Esophagus squamous epithelium (tissue), 5 donors: ENCODE results near the gene S1PR3. TPM values are rescaled to one million over a fixed set of nuclear protein-coding genes. Genes with fewer than 3 reads are reported as not detected.

Experiments used
- DNase-seq: peaks from one replicate; lab custom pipeline; 2025; lab: John Stamatoyannopoulos, UW
- H3K27ac ChIP-seq, 4 donors: fragments of 200-600 bp; sonication (generic); one replicate each; pipeline ENCODE4 v1.5.1; 2016 to 2019; ENCODE audit warnings: mild to moderate bottlenecking in 1 of 4
- H3K27me3 ChIP-seq, 4 donors: fragments of 200-600 bp; sonication (generic); 1 replicate in 3 of 4; 2 replicates in 1 of 4; pipeline versions ENCODE4 v1.5.1 to v1.6.0; 2017 to 2021; ENCODE audit warnings: antibody characterized with exemption in 1 of 4
- H3K36me3 ChIP-seq, 3 donors: fragments of 200-600 bp; sonication (generic); one replicate each; pipeline ENCODE4 v1.5.1; 2016 to 2019
- H3K4me1 ChIP-seq, 3 donors: fragments of 200-600 bp; sonication (generic); one replicate each; pipeline ENCODE4 v1.5.1; 2017 to 2019
- H3K4me3 ChIP-seq, 4 donors: fragments of 200-600 bp; sonication (generic); 1 replicate in 3 of 4; 2 replicates in 1 of 4; pipeline ENCODE4 v1.5.1; 2016 to 2019; ENCODE audit warnings: mild to moderate bottlenecking in 2 of 4, moderate library complexity in 1 of 4
- H3K9me3 ChIP-seq, 3 donors: fragments of 200-600 bp; sonication (generic); one replicate each; pipeline ENCODE4 v1.5.1; 2016 to 2019
- CTCF ChIP-seq, 6 experiments: fragments of 450-650 bp in 4 of 6; fragments of 200-600 bp in 2 of 6; sonication (generic) in 2 of 6; IDR thresholded peaks; one replicate each; pipeline ENCODE4 v1.5.1; 2016 to 2019; ENCODE audit warnings: antibody characterized with exemption in 6 of 6, mild to moderate bottlenecking in 4 of 6, moderate library complexity in 4 of 6
- POLR2A ChIP-seq, 4 donors: fragments of 450-650 bp; IDR thresholded peaks; one replicate each; pipeline ENCODE4 v1.6.1; 2017; ENCODE audit warnings: antibody characterized with exemption in 4 of 4, mild to moderate bottlenecking in 4 of 4, moderate library complexity in 3 of 4
- WGBS, 2 donors: methylation state at CpG; one replicate each; pipeline ENCODE4 v1.1.5; 2018; 5-methylcytosine and 5-hydroxymethylcytosine counted together
- intact Hi-C: fragments of 100-400 bp; cut with DNase I; formaldehyde crosslinking; loops from one replicate; pipeline ENCODE4 v1.15.0; 2022
- total RNA-seq, 4 donors: library from RNA; depleted of rRNA; stranded (reverse); fragments of >200 nt; gene quantifications; one replicate each; pipeline ENCODE4 v1.1.0, GENCODE V29; 2016
- donor health status: DM: yes; HTN: yes; CAD: no.

The S1PR3 gene
- total RNA-seq, 4 donors from 2014 or later, result 1.3 to 14.3 (median 6.8) TPM

DNA sequence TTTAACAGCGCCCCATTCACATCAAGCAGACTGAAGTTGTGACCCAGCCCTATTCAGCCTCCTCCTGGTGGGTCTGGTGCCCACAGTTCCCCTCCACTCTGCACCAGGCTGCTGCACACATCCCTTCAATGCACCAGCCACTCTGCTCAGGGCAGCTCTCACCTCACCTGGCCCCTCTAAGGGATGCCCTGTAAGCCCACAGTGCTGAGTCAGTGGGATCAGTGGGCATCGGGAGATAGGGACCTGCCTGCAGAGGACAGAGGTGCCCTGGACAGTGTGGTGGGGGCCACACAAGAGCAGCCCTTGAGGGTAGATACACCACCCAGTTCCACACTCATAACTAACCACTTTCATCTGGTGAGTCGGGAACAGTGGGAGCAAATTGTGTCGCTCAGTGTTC is 38.3 kb upstream of the S1PR3 start:
- peaks cover 0 to 13% (median 0%) of the 10 kb centered on the region in 4 donors for H3K27me3 ChIP-seq
- H3K4me1 ChIP-seq, result peaks cover 10 to 48% (median 33%) of the 10 kb centered on the region in 3 donors
- no peak for TF ChIP-seq CTCF (IDR thresholded peaks at IDR 0.05)
- no peak for TF ChIP-seq POLR2A (IDR thresholded peaks at IDR 0.05)
- intact Hi-C loops, result no loop called here
- H3K4me3 ChIP-seq, result no peak overlapping the region
- H3K27ac ChIP-seq, result peak overlapping the region in 3 of 4 donors; percentile 10 to 57 (median 36)
- DNase-seq, result no peak
- WGBS, 2 donors, result 78 to 85% methylated on average over 3 to 4 of the region's 4 CpGs
- no peaks in the 10 kb centered on the region for H3K9me3 ChIP-seq
- H3K36me3 ChIP-seq, result no peaks in the 10 kb centered on the region

DNA sequence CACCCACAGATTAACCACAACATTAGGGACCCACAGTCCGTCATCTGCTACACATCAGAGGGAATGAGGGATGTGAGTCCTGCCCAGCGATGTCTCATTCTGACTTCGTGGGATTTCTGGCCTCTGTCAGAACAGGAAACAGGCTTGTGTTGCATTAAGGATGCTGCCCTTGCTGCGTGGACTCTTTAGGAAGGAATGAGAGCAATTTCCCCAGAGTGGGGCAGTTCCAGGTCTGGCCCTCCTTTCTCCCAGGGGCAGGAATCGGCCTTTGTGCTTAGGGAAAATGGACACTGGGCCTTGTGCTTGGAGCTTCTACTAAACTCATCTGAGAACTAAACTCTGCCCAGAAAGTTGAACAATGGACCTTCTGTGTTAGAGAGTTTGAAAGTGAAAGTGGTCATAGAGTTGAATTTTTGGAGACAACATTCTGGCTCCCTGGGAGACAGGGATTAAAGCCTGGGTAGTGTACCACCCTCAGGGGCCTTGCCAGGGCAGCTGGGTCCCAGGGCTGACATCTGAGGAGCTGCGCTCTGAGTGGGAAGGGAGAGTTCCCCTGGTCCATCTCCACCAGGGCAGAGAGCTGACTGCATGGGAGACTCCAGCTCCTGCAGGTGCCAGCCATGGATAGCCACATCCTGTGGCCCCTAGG is 37.8 kb upstream of the S1PR3 start:
- Histone ChIP-seq H3K4me3 (no peak overlapping the region), H3K36me3 (no peaks in the 10 kb centered on the region), H3K27me3 (peaks cover 0 to 15% (median 0%) of the 10 kb centered on the region in 4 donors), H3K9me3 (no peaks in the 10 kb centered on the region), H3K27ac (peak overlapping the region in 3 of 4 donors; percentile 10 to 57 (median 36)), H3K4me1 (peaks cover 10 to 42% (median 33%) of the 10 kb centered on the region in 3 donors)
- WGBS, 2 donors, result 56 to 62% methylated on average over 5 of the region's 6 CpGs
- TF ChIP-seq CTCF (IDR thresholded peaks at IDR 0.05) (no peak), POLR2A (IDR thresholded peaks at IDR 0.05) (no peak)
- DNase-seq, result no peak
- intact Hi-C loops, result no loop called here

GRCh38 chr9:88954066-88954465 is 37.2 kb upstream of the S1PR3 start:
- Histone ChIP-seq H3K27ac (peak overlapping the region in 2 of 4 donors; percentile 36 to 57), H3K4me1 (peaks cover 10 to 39% (median 33%) of the 10 kb centered on the region in 3 donors), H3K36me3 (no peaks in the 10 kb centered on the region), H3K9me3 (no peaks in the 10 kb centered on the region), H3K4me3 (no peak overlapping the region), H3K27me3 (peaks cover 0 to 15% (median 0%) of the 10 kb centered on the region in 4 donors)
- TF ChIP-seq CTCF (IDR thresholded peaks at IDR 0.05) (no peak), POLR2A (IDR thresholded peaks at IDR 0.05) (no peak)
- intact Hi-C loops, result no loop called here
- WGBS, 2 donors, result 20 to 52% methylated on average over 1 to 2 of the region's 2 CpGs
- DNase-seq, result no peak

GRCh38 chr9:88957526-88957925 is 33.7 kb upstream of the S1PR3 start:
- WGBS, 2 donors, result 34 to 57% methylated on average over 2 to 3 of the region's 3 CpGs
- H3K4me1 ChIP-seq, result peaks cover 0 to 13% (median 9%) of the 10 kb centered on the region in 3 donors
- no peak overlapping the region for H3K27ac ChIP-seq
- DNase-seq, result no peak
- H3K4me3 ChIP-seq, result no peak overlapping the region
- peaks cover 0 to 25% (median 0%) of the 10 kb centered on the region in 4 donors for H3K27me3 ChIP-seq
- intact Hi-C loops, result no loop called here
- TF ChIP-seq CTCF (IDR thresholded peaks at IDR 0.05) (no peak), POLR2A (IDR thresholded peaks at IDR 0.05) (no peak)
- H3K36me3 ChIP-seq, result no peaks in the 10 kb centered on the region
- H3K9me3 ChIP-seq, result no peaks in the 10 kb centered on the region

DNA sequence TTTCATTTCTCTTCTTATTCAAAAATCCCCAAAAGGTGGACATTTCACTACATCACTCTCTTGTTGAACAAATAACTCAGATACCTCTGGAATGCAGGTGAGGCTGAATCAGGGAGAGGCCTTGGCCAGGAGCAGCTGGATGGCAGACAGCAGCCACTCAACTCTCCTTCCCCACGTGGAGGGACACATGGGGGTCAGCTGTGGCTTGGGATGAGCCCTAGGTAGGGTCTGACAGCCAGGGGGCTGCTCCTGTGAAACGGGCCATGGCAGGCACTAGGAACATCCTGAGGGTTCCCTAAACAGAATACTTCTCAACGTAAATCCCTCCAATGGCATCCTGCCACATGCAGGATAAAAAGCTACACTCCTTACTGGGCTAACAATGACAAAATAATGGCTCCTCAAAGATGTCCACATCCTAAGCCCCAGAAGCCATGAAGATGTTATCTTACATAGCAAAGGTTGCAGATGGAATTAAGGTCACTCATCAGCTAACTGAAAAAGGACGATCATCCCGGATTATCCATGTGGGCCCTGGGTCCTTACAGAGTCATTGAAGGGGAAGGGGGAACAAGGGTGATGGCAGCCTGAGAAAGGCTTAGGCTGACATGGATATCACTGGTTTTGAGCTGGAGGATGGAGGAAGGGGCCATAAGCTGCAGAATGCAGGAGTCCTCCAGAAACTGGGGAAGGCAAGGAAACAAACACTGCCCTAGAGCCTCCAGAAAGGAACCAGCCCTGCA is 31.4 kb upstream of the S1PR3 start:
- Histone ChIP-seq H3K9me3 (no peaks in the 10 kb centered on the region), H3K4me1 (no peaks in the 10 kb centered on the region), H3K27me3 (peaks cover 0 to 25% (median 0%) of the 10 kb centered on the region in 4 donors), H3K27ac (no peak overlapping the region), H3K36me3 (no peaks in the 10 kb centered on the region), H3K4me3 (no peak overlapping the region)
- intact Hi-C loops, result no loop called here
- TF ChIP-seq CTCF (IDR thresholded peaks at IDR 0.05), result no peak
- no peak for DNase-seq
- 71 to 84% methylated on average over 1 to 4 of the region's 5 CpGs for WGBS, 2 donors
